ENCODE measurements around the gene MAPRE3. TPM values are rescaled to one million over a fixed set of nuclear protein-coding genes. Genes with fewer than 3 reads are reported as not detected.

The MAPRE3 gene
- total RNA-seq, 1 donor: 3.5 TPM

DNA sequence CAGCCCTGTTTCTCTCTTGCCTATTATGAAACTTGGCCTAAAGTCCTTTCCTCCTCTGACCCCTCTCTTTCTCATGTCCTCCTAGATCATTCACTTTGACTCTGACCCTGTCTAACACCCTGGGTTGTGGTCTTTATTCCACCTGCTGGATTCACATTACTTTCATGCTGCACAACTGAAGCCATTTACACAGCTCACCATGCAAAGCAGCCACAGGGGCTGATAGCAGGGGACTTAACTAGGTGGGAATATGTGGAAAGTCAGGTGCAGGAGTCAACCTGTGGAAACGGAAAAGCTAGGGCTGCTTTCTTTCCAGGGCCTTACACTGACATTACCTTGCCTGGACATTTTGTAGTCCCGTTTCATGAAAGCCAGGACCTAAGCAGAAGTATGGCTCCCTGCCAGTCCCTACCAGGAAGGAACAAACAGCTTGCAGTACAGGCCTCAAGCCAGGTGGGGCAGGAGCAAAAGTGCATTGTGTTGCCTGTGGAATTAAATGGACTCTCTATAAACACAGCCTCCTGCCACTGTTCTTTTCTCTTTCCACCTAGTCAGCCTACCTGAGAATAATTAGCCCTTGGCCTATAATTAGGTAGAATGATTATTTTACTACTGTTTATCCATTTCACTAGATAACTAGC lies 11.8 kb downstream of the MAPRE3 start:
- H3K4me3 ChIP-seq (ENCODE audit: low read depth, low read length): no peak overlapping the region
- no peak for DNase-seq (ENCODE audit: low read depth)
- TF ChIP-seq, protein P1, sequence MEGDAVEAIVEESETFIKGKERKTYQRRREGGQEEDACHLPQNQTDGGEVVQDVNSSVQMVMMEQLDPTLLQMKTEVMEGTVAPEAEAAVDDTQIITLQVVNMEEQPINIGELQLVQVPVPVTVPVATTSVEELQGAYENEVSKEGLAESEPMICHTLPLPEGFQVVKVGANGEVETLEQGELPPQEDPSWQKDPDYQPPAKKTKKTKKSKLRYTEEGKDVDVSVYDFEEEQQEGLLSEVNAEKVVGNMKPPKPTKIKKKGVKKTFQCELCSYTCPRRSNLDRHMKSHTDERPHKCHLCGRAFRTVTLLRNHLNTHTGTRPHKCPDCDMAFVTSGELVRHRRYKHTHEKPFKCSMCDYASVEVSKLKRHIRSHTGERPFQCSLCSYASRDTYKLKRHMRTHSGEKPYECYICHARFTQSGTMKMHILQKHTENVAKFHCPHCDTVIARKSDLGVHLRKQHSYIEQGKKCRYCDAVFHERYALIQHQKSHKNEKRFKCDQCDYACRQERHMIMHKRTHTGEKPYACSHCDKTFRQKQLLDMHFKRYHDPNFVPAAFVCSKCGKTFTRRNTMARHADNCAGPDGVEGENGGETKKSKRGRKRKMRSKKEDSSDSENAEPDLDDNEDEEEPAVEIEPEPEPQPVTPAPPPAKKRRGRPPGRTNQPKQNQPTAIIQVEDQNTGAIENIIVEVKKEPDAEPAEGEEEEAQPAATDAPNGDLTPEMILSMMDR (IDR thresholded peaks at IDR 0.05; ENCODE audit: insufficient read depth, low read depth, low read length): peak; percentile 15

DNA sequence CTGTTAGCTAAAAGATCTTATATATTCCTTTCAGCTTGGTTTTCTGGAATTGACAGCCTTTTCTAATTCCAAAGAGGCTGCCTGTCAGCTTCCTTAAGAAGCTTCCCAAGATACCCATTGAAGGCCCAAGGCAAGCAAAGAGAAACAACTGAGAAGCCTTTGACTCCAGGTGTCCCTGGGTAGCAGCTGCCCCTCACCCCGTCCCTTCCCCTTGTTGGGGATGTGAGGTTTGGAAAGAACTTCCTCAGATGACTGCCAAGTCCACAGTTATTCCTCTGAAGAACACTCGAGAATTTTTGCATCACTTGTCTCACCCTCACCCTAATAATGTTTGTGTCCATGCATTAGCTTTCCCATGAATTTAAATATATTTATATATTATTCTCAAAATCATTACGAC lies 13.3 kb downstream of the MAPRE3 start:
- no peak overlapping the region for H3K4me3 ChIP-seq (ENCODE audit: low read depth, low read length)
- DNase-seq (ENCODE audit: low read depth): no peak
- TF ChIP-seq, protein P1 (IDR thresholded peaks at IDR 0.05; ENCODE audit: insufficient read depth, low read depth, low read length): no peak

DNA sequence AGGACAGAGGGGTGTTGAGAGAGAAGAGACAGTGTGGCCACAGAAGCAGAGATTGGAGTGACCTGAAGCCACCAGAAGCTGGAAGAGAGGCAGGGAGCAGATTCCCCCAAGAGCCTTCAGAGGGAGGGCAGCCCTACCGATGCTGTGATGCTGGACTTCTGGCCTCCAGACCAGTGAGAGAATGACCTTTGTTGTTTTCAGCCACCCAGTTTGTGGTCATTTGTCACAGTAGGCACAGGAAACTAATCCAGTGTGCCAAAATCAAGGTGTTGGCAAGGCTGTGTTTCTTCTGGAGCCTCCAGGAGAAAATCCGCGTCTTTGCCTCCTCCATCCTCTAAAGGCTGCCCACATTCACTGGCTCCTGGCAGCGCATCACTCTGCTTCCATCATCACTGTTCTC lies 15.4 kb downstream of the MAPRE3 start:
- TF ChIP-seq, protein P1 (IDR thresholded peaks at IDR 0.05; ENCODE audit: insufficient read depth, low read depth, low read length): no peak
- DNase-seq (ENCODE audit: low read depth): no peak
- no peak overlapping the region for H3K4me3 ChIP-seq (ENCODE audit: low read depth, low read length)

DNA sequence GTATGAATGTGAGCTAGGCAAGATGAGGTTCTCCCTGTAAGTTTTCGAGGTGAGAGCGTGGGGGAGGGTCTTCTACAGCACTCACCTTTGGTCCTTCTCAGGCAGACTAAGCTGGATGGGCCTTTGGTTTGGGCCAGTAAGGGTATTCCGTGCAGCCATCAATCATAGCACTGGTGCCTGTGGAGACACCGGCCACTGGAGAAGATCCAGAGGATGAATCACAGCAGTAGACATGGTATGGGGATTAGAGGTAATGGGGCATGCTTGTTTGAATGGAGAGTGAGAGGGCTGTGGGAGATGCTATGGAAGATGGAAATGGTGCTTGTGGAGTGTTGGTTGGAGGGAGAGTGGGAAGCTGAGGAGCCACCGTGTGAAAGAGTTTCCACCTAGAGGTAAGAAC lies 16.1 kb downstream of the MAPRE3 start:
- no peak for DNase-seq (ENCODE audit: low read depth)
- TF ChIP-seq, protein P1 (IDR thresholded peaks at IDR 0.05; ENCODE audit: insufficient read depth, low read depth, low read length): no peak
- H3K4me3 ChIP-seq (ENCODE audit: low read depth, low read length): no peak overlapping the region

DNA sequence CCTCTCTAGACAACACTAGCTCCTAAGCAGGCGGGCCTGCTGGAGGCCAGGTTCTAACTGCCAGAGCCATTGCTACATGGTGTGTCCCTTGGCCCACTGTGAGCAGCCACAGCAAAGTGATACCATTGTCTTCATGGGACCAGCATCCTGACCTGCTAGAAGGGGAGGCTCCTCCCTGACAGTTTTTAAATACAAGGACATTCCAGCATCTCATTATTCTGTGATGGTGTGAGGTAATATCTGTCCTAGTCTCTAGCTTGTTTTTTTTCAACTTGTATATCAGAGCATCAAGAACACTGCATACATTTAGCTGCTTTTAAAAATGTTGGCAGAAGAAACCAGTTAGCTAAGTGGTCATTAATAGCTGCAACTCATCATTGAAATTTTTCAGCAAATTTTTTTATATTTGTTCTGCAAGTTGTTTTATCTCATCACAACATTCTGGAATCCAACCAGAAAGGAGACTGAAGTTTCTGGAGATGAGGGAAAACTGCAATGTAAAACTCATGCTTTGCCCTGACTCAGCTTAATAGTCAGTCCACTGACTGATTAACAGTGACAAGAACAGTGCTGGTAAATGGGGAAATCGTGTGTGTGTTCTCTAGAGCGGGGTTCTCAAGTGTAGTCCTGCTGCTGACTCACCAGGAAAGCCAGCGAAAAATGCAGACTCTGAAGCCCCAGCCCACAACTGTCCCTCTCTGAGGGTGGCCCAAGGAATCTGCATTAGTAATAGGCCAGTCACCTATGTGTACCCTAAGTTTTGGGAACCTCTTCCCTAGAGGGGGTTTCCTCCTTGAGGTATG lies 17.8 kb downstream of the MAPRE3 start:
- no peak overlapping the region for H3K4me3 ChIP-seq (ENCODE audit: low read depth, low read length)
- DNase-seq (ENCODE audit: low read depth): peak; percentile 21
- TF ChIP-seq, protein P1 (IDR thresholded peaks at IDR 0.05; ENCODE audit: insufficient read depth, low read depth, low read length): no peak

DNA sequence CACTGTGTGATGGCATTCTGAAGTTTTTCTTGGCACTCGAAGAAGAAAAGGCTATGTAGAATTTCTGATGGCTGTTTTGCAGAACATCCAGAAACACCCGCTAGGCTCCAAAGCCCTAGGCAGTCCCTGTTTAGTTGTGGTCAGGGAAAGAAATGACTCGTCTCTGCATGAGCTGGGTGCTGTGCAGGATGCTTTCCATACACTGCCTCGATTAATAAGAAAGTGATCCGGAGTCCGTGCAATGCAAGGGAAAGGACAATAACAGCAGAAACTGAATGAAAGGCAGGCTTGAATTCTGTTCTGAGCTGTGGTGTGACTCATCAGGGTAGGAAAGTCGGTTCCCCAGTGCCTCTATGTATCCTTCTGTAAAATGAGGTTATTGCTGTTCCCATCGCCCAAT lies 18.7 kb downstream of the MAPRE3 start:
- TF ChIP-seq, protein P1 (IDR thresholded peaks at IDR 0.05; ENCODE audit: insufficient read depth, low read depth, low read length): no peak
- H3K4me3 ChIP-seq (ENCODE audit: low read depth, low read length): no peak overlapping the region
- no peak for DNase-seq (ENCODE audit: low read depth)

Data from fibroblast of villous mesenchyme (primary cell).